ENCODE data around the gene TIMP2.

TIMP2 gene

DNA sequence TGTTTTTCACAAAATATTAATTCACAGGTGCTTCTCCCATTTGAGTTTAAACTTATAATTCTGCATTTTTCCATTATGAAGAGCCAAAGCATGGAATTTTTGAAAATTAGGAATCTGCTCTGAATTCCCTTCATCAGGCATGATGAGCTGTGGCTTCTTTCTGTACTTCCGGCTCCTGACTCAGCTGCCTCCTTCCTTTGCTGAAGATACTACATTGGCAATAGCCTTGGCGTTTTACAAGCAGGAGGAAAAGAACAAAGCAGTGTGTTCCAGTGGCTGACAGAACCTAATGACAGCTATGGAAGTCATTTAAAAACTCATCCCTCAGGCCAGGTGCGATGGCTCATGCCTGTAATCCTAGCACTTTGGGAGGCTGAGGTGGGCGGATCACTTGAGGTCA, 66.1 kb downstream of the TIMP2 start:
- DNase-seq (ENCODE audit: low read depth): no peak
- no peak overlapping the region for H3K4me3 ChIP-seq (ENCODE audit: low read depth, low read length)
- TF ChIP-seq, protein P1, sequence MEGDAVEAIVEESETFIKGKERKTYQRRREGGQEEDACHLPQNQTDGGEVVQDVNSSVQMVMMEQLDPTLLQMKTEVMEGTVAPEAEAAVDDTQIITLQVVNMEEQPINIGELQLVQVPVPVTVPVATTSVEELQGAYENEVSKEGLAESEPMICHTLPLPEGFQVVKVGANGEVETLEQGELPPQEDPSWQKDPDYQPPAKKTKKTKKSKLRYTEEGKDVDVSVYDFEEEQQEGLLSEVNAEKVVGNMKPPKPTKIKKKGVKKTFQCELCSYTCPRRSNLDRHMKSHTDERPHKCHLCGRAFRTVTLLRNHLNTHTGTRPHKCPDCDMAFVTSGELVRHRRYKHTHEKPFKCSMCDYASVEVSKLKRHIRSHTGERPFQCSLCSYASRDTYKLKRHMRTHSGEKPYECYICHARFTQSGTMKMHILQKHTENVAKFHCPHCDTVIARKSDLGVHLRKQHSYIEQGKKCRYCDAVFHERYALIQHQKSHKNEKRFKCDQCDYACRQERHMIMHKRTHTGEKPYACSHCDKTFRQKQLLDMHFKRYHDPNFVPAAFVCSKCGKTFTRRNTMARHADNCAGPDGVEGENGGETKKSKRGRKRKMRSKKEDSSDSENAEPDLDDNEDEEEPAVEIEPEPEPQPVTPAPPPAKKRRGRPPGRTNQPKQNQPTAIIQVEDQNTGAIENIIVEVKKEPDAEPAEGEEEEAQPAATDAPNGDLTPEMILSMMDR (IDR thresholded peaks at IDR 0.05; ENCODE audit: low read depth, low read length): no peak
- TF ChIP-seq POLR2A (IDR thresholded peaks at IDR 0.05; ENCODE audit: extremely low read depth, insufficient read length) (no peak), MAX (IDR thresholded peaks at IDR 0.05; ENCODE audit: low read depth, low read length) (no peak), MYC (IDR thresholded peaks at IDR 0.05; ENCODE audit: low read depth, low read length) (no peak)

DNA sequence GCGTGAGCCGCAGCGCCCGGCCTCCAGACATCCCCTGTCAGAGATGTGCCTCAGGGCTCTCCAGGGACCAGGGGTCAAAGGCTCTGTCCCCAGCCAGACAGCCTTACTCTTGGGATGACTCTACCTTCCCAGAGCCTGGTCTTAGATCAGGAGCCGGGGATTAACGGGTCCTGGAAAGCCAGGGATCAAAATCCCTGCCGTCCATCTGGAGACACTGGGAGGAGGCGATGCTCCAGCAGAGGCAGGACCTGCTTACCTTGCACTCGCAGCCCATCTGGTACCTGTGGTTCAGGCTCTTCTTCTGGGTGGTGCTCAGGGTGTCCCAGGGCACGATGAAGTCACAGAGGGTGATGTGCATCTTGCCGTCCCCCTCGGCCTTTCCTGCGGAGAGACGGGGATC, 67.9 kb downstream of the TIMP2 start:
- TF ChIP-seq MAX (IDR thresholded peaks at IDR 0.05; ENCODE audit: low read depth, low read length) (no peak), POLR2A (IDR thresholded peaks at IDR 0.05; ENCODE audit: extremely low read depth, insufficient read length) (no peak), MYC (IDR thresholded peaks at IDR 0.05; ENCODE audit: low read depth, low read length) (no peak)
- TF ChIP-seq, protein P1 (IDR thresholded peaks at IDR 0.05; ENCODE audit: low read depth, low read length): no peak
- DNase-seq (ENCODE audit: low read depth): no peak
- no peak overlapping the region for H3K4me3 ChIP-seq (ENCODE audit: low read depth, low read length)

- TF ChIP-seq, protein P1 (IDR thresholded peaks at IDR 0.05; ENCODE audit: low read depth, low read length): no peak
- TF ChIP-seq POLR2A (IDR thresholded peaks at IDR 0.05; ENCODE audit: extremely low read depth, insufficient read length): no peak
- no peak for TF ChIP-seq MYC (IDR thresholded peaks at IDR 0.05; ENCODE audit: low read depth, low read length)
- no peak for TF ChIP-seq MAX (IDR thresholded peaks at IDR 0.05; ENCODE audit: low read depth, low read length)
- no peak for DNase-seq (ENCODE audit: low read depth)
- H3K4me3 ChIP-seq (ENCODE audit: low read depth, low read length): no peak overlapping the region
Measured at GRCh38 chr17:78855561-78856165, 69.5 kb downstream of the TIMP2 start.

GRCh38 chr17:78854508-78854907, 70.7 kb downstream of the TIMP2 start:
- DNase-seq (ENCODE audit: low read depth): no peak
- TF ChIP-seq MAX (IDR thresholded peaks at IDR 0.05; ENCODE audit: low read depth, low read length) (no peak), MYC (IDR thresholded peaks at IDR 0.05; ENCODE audit: low read depth, low read length) (no peak), POLR2A (IDR thresholded peaks at IDR 0.05; ENCODE audit: extremely low read depth, insufficient read length) (no peak)
- TF ChIP-seq, protein P1 (IDR thresholded peaks at IDR 0.05; ENCODE audit: low read depth, low read length): no peak
- no peak overlapping the region for H3K4me3 ChIP-seq (ENCODE audit: low read depth, low read length)

- TF ChIP-seq, protein P1 (IDR thresholded peaks at IDR 0.05; ENCODE audit: low read depth, low read length): no peak
- no peak for TF ChIP-seq MAX (IDR thresholded peaks at IDR 0.05; ENCODE audit: low read depth, low read length)
- no peak for TF ChIP-seq POLR2A (IDR thresholded peaks at IDR 0.05; ENCODE audit: extremely low read depth, insufficient read length)
- no peak for TF ChIP-seq MYC (IDR thresholded peaks at IDR 0.05; ENCODE audit: low read depth, low read length)
- H3K4me3 ChIP-seq (ENCODE audit: low read depth, low read length): no peak overlapping the region
- no peak for DNase-seq (ENCODE audit: low read depth)
Measured at GRCh38 chr17:78853926-78854394, 71.2 kb downstream of the TIMP2 start.
